Measurements from ENCODE around the gene ADNP. TPM values are rescaled to one million over a fixed set of nuclear protein-coding genes. Genes with fewer than 3 reads are reported as not detected.

ADNP gene
- total RNA-seq, 1 donor from 2014 or later: 75.4 TPM

GRCh38 chr20:50895111-50895830 is 36.0 kb downstream of the ADNP start:
- Mint-ChIP-seq H3K9me3 (no peaks in the 10 kb centered on the region), H3K4me1 (no peaks in the 10 kb centered on the region), H3K27ac (no peak overlapping the region), H3K36me3 (peaks cover 48% of the 10 kb centered on the region), H3K4me3 (no peak overlapping the region), H3K27me3 (ENCODE audit: insufficient read depth, low read depth) (peaks cover 5% of the 10 kb centered on the region)
- Histone ChIP-seq H4K20me1 (ENCODE audit: low read depth) (peaks cover 94% of the 10 kb centered on the region), H2AFZ (replicated peaks) (no peak overlapping the region), H3F3A (ENCODE audit: low read depth) (peaks cover 30% of the 10 kb centered on the region), H3K9ac (no peak overlapping the region), H3K9me3 (ENCODE audit: low read depth) (no peaks in the 10 kb centered on the region), H3K27me3 (no peaks in the 10 kb centered on the region), H3K36me3 (peaks cover 41% of the 10 kb centered on the region), H3K4me3 (no peak overlapping the region), H3K79me2 (ENCODE audit: low read depth) (peaks cover 100% of the 10 kb centered on the region), H3K27ac (peak overlapping the region; percentile 29), H3K4me2 (no peak overlapping the region), H3K4me1 (no peaks in the 10 kb centered on the region)
- DNase-seq (ENCODE audit: low spot score): no peak
- TF ChIP-seq, protein P1, sequence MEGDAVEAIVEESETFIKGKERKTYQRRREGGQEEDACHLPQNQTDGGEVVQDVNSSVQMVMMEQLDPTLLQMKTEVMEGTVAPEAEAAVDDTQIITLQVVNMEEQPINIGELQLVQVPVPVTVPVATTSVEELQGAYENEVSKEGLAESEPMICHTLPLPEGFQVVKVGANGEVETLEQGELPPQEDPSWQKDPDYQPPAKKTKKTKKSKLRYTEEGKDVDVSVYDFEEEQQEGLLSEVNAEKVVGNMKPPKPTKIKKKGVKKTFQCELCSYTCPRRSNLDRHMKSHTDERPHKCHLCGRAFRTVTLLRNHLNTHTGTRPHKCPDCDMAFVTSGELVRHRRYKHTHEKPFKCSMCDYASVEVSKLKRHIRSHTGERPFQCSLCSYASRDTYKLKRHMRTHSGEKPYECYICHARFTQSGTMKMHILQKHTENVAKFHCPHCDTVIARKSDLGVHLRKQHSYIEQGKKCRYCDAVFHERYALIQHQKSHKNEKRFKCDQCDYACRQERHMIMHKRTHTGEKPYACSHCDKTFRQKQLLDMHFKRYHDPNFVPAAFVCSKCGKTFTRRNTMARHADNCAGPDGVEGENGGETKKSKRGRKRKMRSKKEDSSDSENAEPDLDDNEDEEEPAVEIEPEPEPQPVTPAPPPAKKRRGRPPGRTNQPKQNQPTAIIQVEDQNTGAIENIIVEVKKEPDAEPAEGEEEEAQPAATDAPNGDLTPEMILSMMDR (IDR thresholded peaks at IDR 0.05): no peak
- TF ChIP-seq EZH2phosphoT487 (IDR thresholded peaks at IDR 0.05) (no peak), EZH2 (IDR thresholded peaks at IDR 0.05) (no peak)

DNA sequence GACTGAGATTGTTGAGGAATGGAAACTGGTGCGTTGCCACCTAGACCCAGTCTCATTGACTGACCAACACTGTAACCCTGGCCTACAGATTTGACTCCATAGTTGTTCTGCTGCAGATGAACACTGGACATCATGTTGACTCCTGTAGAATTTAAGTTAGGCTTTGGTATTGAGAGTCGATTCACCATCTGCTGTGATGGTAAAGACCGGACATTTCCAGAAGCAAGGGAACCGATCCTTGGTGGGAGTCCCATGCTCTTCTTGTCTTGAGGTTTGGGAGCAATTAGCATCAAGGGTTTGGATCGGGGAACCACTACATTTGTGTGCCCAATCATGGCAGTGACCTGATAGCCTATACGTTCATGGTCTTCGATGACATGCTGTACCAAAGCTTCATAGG is 37.6 kb downstream of the ADNP start:
- no peak overlapping the region for H2AFZ ChIP-seq (replicated peaks)
- TF ChIP-seq, protein P1 (IDR thresholded peaks at IDR 0.05): no peak
- TF ChIP-seq EZH2 (IDR thresholded peaks at IDR 0.05) (no peak), EZH2phosphoT487 (IDR thresholded peaks at IDR 0.05) (no peak)
- no peak overlapping the region for H3K27ac Mint-ChIP-seq
- peaks cover 56% of the 10 kb centered on the region for H3K36me3 Mint-ChIP-seq
- H3K27me3 ChIP-seq: no peaks in the 10 kb centered on the region
- no peak overlapping the region for H3K4me2 ChIP-seq
- H3K27ac ChIP-seq: no peak overlapping the region
- H3K4me1 Mint-ChIP-seq: no peaks in the 10 kb centered on the region
- H3K9me3 Mint-ChIP-seq: no peaks in the 10 kb centered on the region
- no peak overlapping the region for H3K9ac ChIP-seq
- H3K9me3 ChIP-seq (ENCODE audit: low read depth): no peaks in the 10 kb centered on the region
- peaks cover 46% of the 10 kb centered on the region for H3F3A ChIP-seq (ENCODE audit: low read depth)
- H3K4me3 Mint-ChIP-seq: no peak overlapping the region
- DNase-seq (ENCODE audit: low spot score): no peak
- no peaks in the 10 kb centered on the region for H3K4me1 ChIP-seq
- H3K4me3 ChIP-seq: no peak overlapping the region
- H3K79me2 ChIP-seq (ENCODE audit: low read depth): peaks cover 97% of the 10 kb centered on the region
- H3K27me3 Mint-ChIP-seq (ENCODE audit: insufficient read depth, low read depth): peaks cover 5% of the 10 kb centered on the region
- H3K36me3 ChIP-seq: peaks cover 38% of the 10 kb centered on the region
- peaks cover 92% of the 10 kb centered on the region for H4K20me1 ChIP-seq (ENCODE audit: low read depth)

- Histone ChIP-seq H4K20me1 (ENCODE audit: low read depth) (peaks cover 79% of the 10 kb centered on the region), H3K27me3 (no peaks in the 10 kb centered on the region), H3K79me2 (ENCODE audit: low read depth) (peaks cover 84% of the 10 kb centered on the region), H3F3A (ENCODE audit: low read depth) (peaks cover 59% of the 10 kb centered on the region), H3K27ac (no peak overlapping the region), H3K9ac (no peak overlapping the region), H3K36me3 (peaks cover 33% of the 10 kb centered on the region), H3K4me2 (no peak overlapping the region), H3K4me3 (no peak overlapping the region), H3K4me1 (no peaks in the 10 kb centered on the region), H3K9me3 (ENCODE audit: low read depth) (no peaks in the 10 kb centered on the region), H2AFZ (replicated peaks) (no peak overlapping the region)
- Mint-ChIP-seq H3K27ac (no peak overlapping the region), H3K4me3 (no peak overlapping the region), H3K27me3 (ENCODE audit: insufficient read depth, low read depth) (peaks cover 5% of the 10 kb centered on the region), H3K9me3 (no peaks in the 10 kb centered on the region), H3K36me3 (peaks cover 60% of the 10 kb centered on the region), H3K4me1 (no peaks in the 10 kb centered on the region)
- DNase-seq (ENCODE audit: low spot score): no peak
- no peak for TF ChIP-seq EZH2 (IDR thresholded peaks at IDR 0.05)
Measured at GRCh38 chr20:50892394-50892793, 38.8 kb downstream of the ADNP start.

DNA sequence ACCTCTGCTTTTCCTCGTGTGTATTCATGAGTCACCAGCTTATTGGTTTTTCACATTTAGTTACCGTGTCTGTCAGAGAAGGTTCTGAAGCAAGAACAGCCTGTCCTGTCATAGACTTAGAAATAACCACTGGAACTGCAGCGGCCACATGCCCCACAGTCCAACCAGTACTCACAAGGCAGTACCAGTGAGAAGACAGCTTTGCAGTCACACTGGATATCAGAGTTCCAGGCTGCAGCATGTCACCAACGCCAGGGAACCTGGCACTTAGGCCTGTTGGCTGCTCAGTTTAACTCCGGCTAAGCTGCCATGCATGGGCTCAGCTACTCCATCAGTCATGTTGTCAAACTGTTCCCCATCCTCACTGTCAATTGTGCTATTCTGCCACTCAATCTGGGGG is 40.1 kb downstream of the ADNP start:
- no peak overlapping the region for H3K4me3 ChIP-seq
- H3K27ac ChIP-seq: no peak overlapping the region
- H3K4me2 ChIP-seq: no peak overlapping the region
- TF ChIP-seq EZH2 (IDR thresholded peaks at IDR 0.05) (no peak), EZH2phosphoT487 (IDR thresholded peaks at IDR 0.05) (no peak)
- TF ChIP-seq, protein P1 (IDR thresholded peaks at IDR 0.05): no peak
- no peaks in the 10 kb centered on the region for H3K4me1 Mint-ChIP-seq
- peaks cover 71% of the 10 kb centered on the region for H3F3A ChIP-seq (ENCODE audit: low read depth)
- H4K20me1 ChIP-seq (ENCODE audit: low read depth): peaks cover 76% of the 10 kb centered on the region
- H3K36me3 ChIP-seq: peaks cover 31% of the 10 kb centered on the region
- H3K36me3 Mint-ChIP-seq: peaks cover 55% of the 10 kb centered on the region
- no peak overlapping the region for H3K4me3 Mint-ChIP-seq
- DNase-seq (ENCODE audit: low spot score): no peak
- H3K9me3 ChIP-seq (ENCODE audit: low read depth): no peaks in the 10 kb centered on the region
- no peak overlapping the region for H2AFZ ChIP-seq (replicated peaks)
- no peak overlapping the region for H3K9ac ChIP-seq
- H3K4me1 ChIP-seq: no peaks in the 10 kb centered on the region
- no peaks in the 10 kb centered on the region for H3K9me3 Mint-ChIP-seq
- peaks cover 3% of the 10 kb centered on the region for H3K27me3 Mint-ChIP-seq (ENCODE audit: insufficient read depth, low read depth)
- H3K27me3 ChIP-seq: no peaks in the 10 kb centered on the region
- peaks cover 72% of the 10 kb centered on the region for H3K79me2 ChIP-seq (ENCODE audit: low read depth)
- H3K27ac Mint-ChIP-seq: no peak overlapping the region
